GM11168 (cell line): ENCODE results near the gene CDKN2AIP.

Experiments used
- in situ Hi-C: fragments of 300-500 bp; cut with MboI; formaldehyde crosslinking; loops from one replicate; pipeline ENCODE4 v1.12.0; 2022; ENCODE audit warnings: low sequenced_read_pairs; ENCODE audit not compliant: unreplicated experiment

The CDKN2AIP gene

GRCh38 chr4:183485411-183486160 is 41.1 kb downstream of the CDKN2AIP start:
- in situ Hi-C loops, result no loop called here

- in situ Hi-C loops, result no loop called here
Observed at GRCh38 chr4:183492791-183493222, 48.4 kb downstream of the CDKN2AIP start.

- in situ Hi-C loops, result no loop called here
Observed at GRCh38 chr4:183493246-183493645, 48.8 kb downstream of the CDKN2AIP start.

- in situ Hi-C loops, result no loop called here
Observed at GRCh38 chr4:183495184-183495583, 50.7 kb downstream of the CDKN2AIP start.
